NCI-H2029 (cell line): Measurements from ENCODE around the gene SLC29A2.

Experiments used
- DNase-seq: peaks from one replicate; lab custom pipeline; 2025; lab: John Stamatoyannopoulos, UW

The SLC29A2 gene

GRCh38 chr11:66317723-66318599, 53.6 kb downstream of the SLC29A2 start:
- DNase-seq, result no peak

DNA sequence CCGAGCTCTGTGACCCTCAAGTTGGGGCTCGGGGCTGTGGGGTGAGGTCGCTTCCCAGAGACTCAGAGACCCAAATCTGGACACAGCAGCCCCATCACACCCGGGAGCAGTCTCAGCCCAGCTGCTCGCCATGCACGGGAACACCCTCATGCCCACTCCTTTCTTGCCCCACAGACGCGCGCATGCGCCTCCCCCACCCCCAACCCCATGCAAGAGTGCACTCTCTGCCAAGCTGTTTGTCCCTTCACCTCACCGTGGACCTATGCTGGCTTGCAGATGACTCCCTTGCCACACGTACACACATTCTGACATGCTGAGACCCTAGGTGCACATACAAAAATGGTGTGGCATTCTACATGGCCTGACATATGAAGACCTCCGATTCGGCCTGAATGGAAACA, 54.2 kb downstream of the SLC29A2 start:
- DNase-seq, result no peak

DNA sequence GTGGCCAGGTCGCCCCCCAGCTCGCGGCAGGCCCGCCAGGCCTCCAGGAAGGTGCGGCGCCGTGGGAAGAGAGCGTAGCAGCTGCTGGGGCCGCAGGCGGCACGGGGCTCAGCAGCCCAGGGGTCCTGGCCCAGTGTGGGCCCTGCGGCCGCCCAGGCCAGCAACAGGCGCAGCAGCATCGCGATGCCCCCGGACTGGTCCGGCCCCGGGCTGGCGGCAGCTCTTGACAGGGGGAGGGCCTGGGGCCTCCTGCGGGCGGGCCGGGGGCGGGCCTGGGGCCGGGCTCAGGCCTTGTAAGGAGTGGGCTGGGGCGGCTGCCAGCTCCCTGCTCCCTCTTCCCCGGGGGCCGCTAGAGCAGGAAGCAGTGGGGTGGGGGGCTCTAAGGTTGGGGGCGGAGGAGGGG, 54.7 kb downstream of the SLC29A2 start, which contains the start of gene CD248:
Gene CD248, minus strand, starts transcription at position 196 of the 403 bp plus-strand sequence. Its CDS starts 17 bp downstream, at position 179.
- no peak for DNase-seq

GRCh38 chr11:66315921-66316811, 55.4 kb downstream of the SLC29A2 start:
- DNase-seq, result peak; percentile 64

GRCh38 chr11:66315498-66315885, 56.1 kb downstream of the SLC29A2 start:
- no peak for DNase-seq

DNA sequence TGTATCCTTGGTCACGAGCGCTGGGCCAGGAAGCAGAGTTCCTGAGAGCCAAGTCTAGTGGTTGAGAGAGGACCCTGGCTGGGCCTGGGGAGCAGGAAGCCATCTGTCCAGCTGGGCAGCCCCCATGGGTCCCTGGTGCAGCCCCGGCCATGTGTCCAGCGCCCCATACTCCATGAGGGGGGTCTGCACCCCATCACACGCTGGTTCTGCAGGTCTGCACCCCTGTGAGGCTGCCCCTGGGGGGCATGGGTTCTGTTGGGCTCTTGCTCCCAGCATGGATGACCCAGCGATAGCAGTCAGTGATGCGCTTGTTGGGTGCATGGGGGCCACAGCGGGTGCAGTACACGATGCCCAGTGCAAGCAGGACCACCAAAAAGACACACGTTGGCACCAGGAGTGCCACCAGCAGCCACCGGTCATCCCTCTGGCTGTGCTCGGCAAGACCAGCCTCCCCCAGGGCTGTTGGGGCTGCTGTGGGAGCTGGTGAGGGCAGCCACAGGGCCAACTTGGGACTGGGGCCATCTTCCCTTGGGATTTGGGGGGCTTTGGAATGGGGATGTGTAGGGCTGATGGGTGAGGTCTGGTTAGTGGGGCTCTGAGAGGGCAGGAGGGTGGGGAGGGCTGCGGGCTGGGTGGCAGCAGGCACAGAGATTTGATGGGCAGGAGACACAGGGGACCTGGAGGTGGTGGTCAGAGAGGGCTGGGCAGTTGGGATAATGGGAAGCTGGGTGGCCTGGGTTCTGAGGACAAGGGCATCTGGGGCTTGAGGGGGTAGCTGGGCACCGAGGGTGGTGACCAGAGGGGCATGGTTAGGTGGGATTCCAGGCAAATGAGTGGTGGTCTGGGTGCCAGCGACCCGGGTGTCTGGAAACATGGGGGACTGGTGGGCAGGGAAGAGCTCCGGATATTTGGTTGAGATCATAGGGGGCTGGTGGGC, 56.7 kb downstream of the SLC29A2 start:
- DNase-seq, result no peak

DNA sequence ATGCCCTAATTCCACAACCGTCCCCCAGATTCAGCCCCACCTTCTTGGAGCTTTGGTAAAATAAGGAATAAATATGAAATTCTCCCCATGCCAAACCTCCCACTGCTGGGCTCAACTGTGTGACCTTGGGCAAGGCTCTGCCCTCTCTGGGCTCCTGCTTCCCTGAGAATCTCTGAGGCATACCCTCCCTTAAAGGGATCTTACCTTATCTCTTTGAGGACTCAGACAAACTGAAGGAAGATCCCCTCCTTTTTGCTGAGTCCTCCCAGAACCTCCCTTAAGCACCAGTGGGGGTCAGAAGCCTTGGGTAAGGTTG, 57.4 kb downstream of the SLC29A2 start:
- DNase-seq, result no peak

GRCh38 chr11:66313321-66314185, 58.0 kb downstream of the SLC29A2 start:
- no peak for DNase-seq

DNA sequence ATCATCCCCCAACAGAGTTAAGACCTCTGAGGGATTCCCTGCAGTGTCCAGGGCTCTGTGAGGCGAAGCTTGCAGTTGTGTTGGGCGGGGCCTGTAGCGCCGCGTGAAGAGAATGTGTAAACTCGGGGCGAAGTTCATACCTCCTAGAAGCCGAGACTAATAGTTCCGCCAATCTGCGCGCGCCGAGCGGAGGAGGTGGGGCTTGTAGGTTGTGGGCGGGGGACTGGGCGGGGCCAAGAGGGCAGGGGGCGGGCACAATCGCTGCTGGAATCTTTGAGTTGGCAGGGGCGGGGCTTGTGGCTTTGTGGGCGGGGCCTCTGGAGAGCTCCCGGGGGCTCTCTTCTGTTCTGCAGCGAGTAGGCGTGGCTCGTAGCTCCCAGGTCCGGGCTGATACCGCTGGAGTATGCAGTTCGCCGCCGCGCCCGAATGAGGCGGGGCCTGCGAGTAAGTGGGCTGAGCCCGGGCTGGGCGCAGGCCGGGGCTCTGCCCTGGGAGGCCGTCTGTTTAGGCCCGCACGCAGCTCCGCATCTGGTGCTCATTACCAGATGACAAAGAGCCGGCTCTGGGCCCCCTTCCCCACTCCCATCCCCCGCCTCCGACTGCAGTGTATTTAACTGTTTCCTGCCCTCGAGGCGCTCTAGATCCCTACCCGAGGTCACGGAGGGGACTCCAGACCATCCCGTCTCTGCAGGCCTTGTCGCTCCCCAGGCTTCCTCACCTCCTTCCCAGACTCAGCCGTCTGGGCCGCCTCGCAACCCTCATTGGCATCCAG, 58.8 kb downstream of the SLC29A2 start:
- peak; percentile 94 for DNase-seq
